CD4-positive, alpha-beta T cell (primary cell): Measurements from ENCODE around the gene NYNRIN. TPM values are rescaled to one million over a fixed set of nuclear protein-coding genes. Genes with fewer than 3 reads are reported as not detected.
A peak's percentile ranks its signal among the peaks of the same experiment; 100 is the strongest.

Experiments used
- ATAC-seq: fragments of 200-7000 bp; cut with Tn5 transposase; one replicate; pipeline ENCODE4 v1.10.0; 2022; ENCODE audit warnings: mild to moderate bottlenecking; ENCODE audit not compliant: poor library complexity
- CTCF ChIA-PET: fragments of 350-600 bp; sonication (Branson Sonifier 250); formaldehyde crosslinking; loops from one replicate; lab custom pipeline; 2021; ENCODE audit warnings: antibody characterized with exemption, inconsistent platforms; lab: Charles Lee
- POLR2A ChIA-PET: fragments of 350-600 bp; sonication (Branson Sonifier 250); formaldehyde crosslinking; loops from one replicate; lab custom pipeline; 2021; ENCODE audit warnings: antibody characterized with exemption, inconsistent platforms; lab: Charles Lee
- DNase-seq, 14 experiments: peaks; one replicate each; pipeline ENCODE4 v3.0.0-alpha.2; 2013 to 2020; ENCODE audit warnings: mixed read lengths in 2 of 14
- H3K27ac ChIP-seq, 2 donors: one replicate each; pipeline versions ENCODE4 v1.5.1 to v1.7.0; 2013; ENCODE audit warnings: low read length in 2 of 2, low read depth in 1 of 2, mild to moderate bottlenecking in 1 of 2
- H3K27me3 ChIP-seq, 2 experiments: 1 replicate in 1 of 2; 2 replicates in 1 of 2; pipeline versions ENCODE4 v1.6.1 to v1.7.0; 2013; ENCODE audit warnings: low read length in 2 of 2, control low read depth in 1 of 2, mild to moderate bottlenecking in 1 of 2, moderate library complexity in 1 of 2; ENCODE audit not compliant: insufficient read depth in 2 of 2, control insufficient read depth in 1 of 2
- H3K36me3 ChIP-seq: one replicate; pipeline ENCODE4 v1.6.1; 2013; ENCODE audit warnings: low read length, control low read depth; ENCODE audit not compliant: insufficient read depth
- H3K4me1 ChIP-seq: one replicate; pipeline ENCODE4 v1.6.1; 2013; ENCODE audit warnings: low read length, control low read depth; ENCODE audit not compliant: insufficient read depth
- H3K4me3 ChIP-seq: one replicate; pipeline ENCODE4 v1.5.1; 2013; ENCODE audit warnings: mild to moderate bottlenecking, low read length, moderate library complexity
- H3K9me3 ChIP-seq, 2 experiments: 1 replicate in 1 of 2; 2 replicates in 1 of 2; pipeline versions ENCODE4 v1.6.1 to v1.7.0; 2013; ENCODE audit warnings: low read length in 2 of 2, mild to moderate bottlenecking in 2 of 2, control low read depth in 1 of 2, moderate library complexity in 1 of 2; ENCODE audit not compliant: control insufficient read depth in 1 of 2, insufficient read depth in 1 of 2
- H3K27ac Mint-ChIP-seq: one replicate; pipeline ENCODE4 v1.8.0; 2020; ENCODE audit warnings: mixed read lengths
- H3K27me3 Mint-ChIP-seq: one replicate; pipeline ENCODE4 v1.8.0; 2021; ENCODE audit warnings: mixed read lengths
- H3K36me3 Mint-ChIP-seq: one replicate; pipeline ENCODE4 v1.8.0; 2021; ENCODE audit warnings: low read depth, mixed read lengths
- H3K4me1 Mint-ChIP-seq: one replicate; pipeline ENCODE4 v1.8.0; 2021; ENCODE audit warnings: low read depth, mixed read lengths
- H3K4me3 Mint-ChIP-seq: one replicate; pipeline ENCODE4 v1.8.0; 2020; ENCODE audit warnings: mild to moderate bottlenecking, mixed read lengths
- H3K9me3 Mint-ChIP-seq: one replicate; pipeline ENCODE4 v1.8.0; 2020; ENCODE audit warnings: mixed read lengths
- CTCF ChIP-seq: fragments of 200-600 bp; IDR thresholded peaks from one replicate; pipeline ENCODE4 v1.8.0; 2022; ENCODE audit warnings: antibody characterized with exemption, mild to moderate bottlenecking
- intact Hi-C, 2 experiments: fragments of 100-400 bp; cut with DNase I in 1 of 2; cut with micrococcal nuclease in 1 of 2; formaldehyde crosslinking; loops; one replicate each; pipeline versions ENCODE4 v1.15.1 to v1.9.0; 2023 to 2025; cut with DNase I, micrococcal nuclease
- total RNA-seq, 174 experiments: library from RNA in 2 of 174; stranded (reverse) in 2 of 174; gene quantifications; one replicate each; pipeline ENCODE4 v1.2.3 and lab custom pipeline; 2021 to 2026

The NYNRIN gene
- total RNA-seq, 2 experiments from 2014 or later: 0.08 to 0.25 TPM

GRCh38 chr14:24411443-24412389, 12.9 kb downstream of the NYNRIN start:
- Mint-ChIP-seq H3K4me1 (no peaks in the 10 kb centered on the region), H3K4me3 (no peak overlapping the region), H3K27ac (no peak overlapping the region), H3K36me3 (no peaks in the 10 kb centered on the region), H3K9me3 (no peaks in the 10 kb centered on the region), H3K27me3 (peaks cover under 1% of the 10 kb centered on the region)
- CTCF ChIA-PET: interaction anchor here (1.1 kb wide), 1 partner anchor 15 kb away, joined by 3 read pairs; no protein-coding TSS in a partner anchor
- DNase-seq (peak in 5 of 14 experiments; percentile 18 to 65 (median 46)), ATAC-seq (peak; percentile 65)
- Histone ChIP-seq H3K9me3 (no peaks in the 10 kb centered on the region), H3K4me1 (no peaks in the 10 kb centered on the region), H3K27ac (no peak overlapping the region), H3K27me3 (peaks cover 0 to 5% of the 10 kb centered on the region in 2 experiments), H3K36me3 (no peaks in the 10 kb centered on the region), H3K4me3 (no peak overlapping the region)
- POLR2A ChIA-PET: no interaction called here
- TF ChIP-seq CTCF: peak; percentile 57
- intact Hi-C loops: no loop called here

- Mint-ChIP-seq H3K9me3 (no peaks in the 10 kb centered on the region), H3K36me3 (no peaks in the 10 kb centered on the region), H3K27me3 (peaks cover 3% of the 10 kb centered on the region), H3K4me1 (no peaks in the 10 kb centered on the region), H3K4me3 (no peak overlapping the region), H3K27ac (no peak overlapping the region)
- POLR2A ChIA-PET: no interaction called here
- Histone ChIP-seq H3K36me3 (no peaks in the 10 kb centered on the region), H3K4me1 (no peaks in the 10 kb centered on the region), H3K27ac (no peak overlapping the region), H3K4me3 (no peak overlapping the region), H3K9me3 (no peaks in the 10 kb centered on the region), H3K27me3 (no peaks in the 10 kb centered on the region)
- no peak for TF ChIP-seq CTCF
- DNase-seq (no peak), ATAC-seq (no peak)
- intact Hi-C loops: no loop called here
- CTCF ChIA-PET: no interaction called here
Observed at GRCh38 chr14:24414077-24414476, 15.3 kb downstream of the NYNRIN start.

GRCh38 chr14:24414732-24415420, 16.1 kb downstream of the NYNRIN start:
- H3K4me1 ChIP-seq: no peaks in the 10 kb centered on the region

More at GRCh38 chr14:24414732-24415420, 16.1 kb downstream of the NYNRIN start:
- H3K27ac Mint-ChIP-seq: no peak overlapping the region
- no peak overlapping the region for H3K4me3 Mint-ChIP-seq
- no peak for TF ChIP-seq CTCF
- Histone ChIP-seq H3K4me3 (no peak overlapping the region), H3K36me3 (no peaks in the 10 kb centered on the region), H3K27me3 (no peaks in the 10 kb centered on the region), H3K9me3 (no peaks in the 10 kb centered on the region), H3K27ac (no peak overlapping the region)
- ChIA-PET POLR2A (no interaction called here), CTCF (no interaction called here)
- DNase-seq: no peak
- peaks cover 5% of the 10 kb centered on the region for H3K27me3 Mint-ChIP-seq
- no peak for ATAC-seq
- no peaks in the 10 kb centered on the region for H3K9me3 Mint-ChIP-seq
- no peaks in the 10 kb centered on the region for H3K4me1 Mint-ChIP-seq
- no peaks in the 10 kb centered on the region for H3K36me3 Mint-ChIP-seq
- intact Hi-C loops: loop anchor here in 1 of 2 experiments (5.0 kb wide), 1 partner anchor 33 kb away; no protein-coding TSS in a partner anchor
